GM18858 (cell line): ENCODE measurements around the gene RRP9.
"Not testable (repeated sequence)": the region's sequence is repeated elsewhere in the genome, so short reads cannot be mapped to it uniquely, and the experiment has no call there.

Source experiments
- ATAC-seq: cut with Tn5 transposase; IDR thresholded peaks from one replicate; pipeline ENCODE4 v1.9.1; 2021; ENCODE audit not compliant: unreplicated experiment

RRP9 gene

GRCh38 chr3:51904034-51904823, 37.5 kb downstream of the RRP9 start:
- ATAC-seq, result no peak

- ATAC-seq, result not testable (repeated sequence)
Measured at GRCh38 chr3:51902361-51902760, 39.3 kb downstream of the RRP9 start.

- not testable (repeated sequence) for ATAC-seq
Measured at GRCh38 chr3:51900043-51900442, 41.7 kb downstream of the RRP9 start.

GRCh38 chr3:51897391-51897790, 44.3 kb downstream of the RRP9 start:
- ATAC-seq, result no peak

- no peak for ATAC-seq
Measured at GRCh38 chr3:51896607-51897305, 44.9 kb downstream of the RRP9 start.

- no peak for ATAC-seq
Measured at GRCh38 chr3:51894939-51895338, 46.8 kb downstream of the RRP9 start.

- ATAC-seq, result no peak
Measured at GRCh38 chr3:51894391-51894790, 47.3 kb downstream of the RRP9 start.

- ATAC-seq, result no peak
Measured at GRCh38 chr3:51891242-51892039, 50.3 kb downstream of the RRP9 start.

- no peak for ATAC-seq
Measured at GRCh38 chr3:51888463-51889105, 53.1 kb downstream of the RRP9 start.

GRCh38 chr3:51887620-51888019, 54.1 kb downstream of the RRP9 start:
- ATAC-seq, result no peak

GRCh38 chr3:51886447-51886846, 55.3 kb downstream of the RRP9 start:
- ATAC-seq, result no peak
